ENCODE measurements around the gene THAP4. TPM values are rescaled to one million over a fixed set of nuclear protein-coding genes. Genes with fewer than 3 reads are reported as not detected.

Gene THAP4
- total and polyA plus RNA-seq, 2 of the 13 experiments (the other 11 are each of a cell fraction or from before 2014, with no cell fraction given), result 59.7 to 75.7 TPM

- TF ChIP-seq IKZF5 (CRISPR knock-in tag; IDR thresholded peaks at IDR 0.05) (no peak), FOSL1 (CRISPR knock-in tag; IDR thresholded peaks at IDR 0.05; ENCODE audit: borderline replicate concordance) (no peak), ZNF460 (CRISPR knock-in tag; IDR thresholded peaks at IDR 0.05; ENCODE audit: borderline replicate concordance) (no peak), HMGXB3 (CRISPR knock-in tag; IDR thresholded peaks at IDR 0.05; ENCODE audit: borderline replicate concordance) (no peak), SRY (CRISPR knock-in tag; IDR thresholded peaks at IDR 0.05) (0 out of 2 replicates have a peak, but pooled peaks have one; percentile 0), ZNF768 (CRISPR knock-in tag; IDR thresholded peaks at IDR 0.05) (peak; percentile 72; the same call in 1 of the 2 replicates), MIER2 (CRISPR knock-in tag; IDR thresholded peaks at IDR 0.05) (no peak), PRDM4 (CRISPR knock-in tag; IDR thresholded peaks at IDR 0.05; ENCODE audit: borderline replicate concordance) (no peak), ZNF574 (CRISPR knock-in tag; IDR thresholded peaks at IDR 0.05) (no peak), ZNF18 (CRISPR knock-in tag; IDR thresholded peaks at IDR 0.05; ENCODE audit: insufficient replicate concordance) (no peak), ZFP1 (CRISPR knock-in tag; IDR thresholded peaks at IDR 0.05) (no peak), FLYWCH1 (CRISPR knock-in tag; IDR thresholded peaks at IDR 0.05) (no peak), SMYD3 (CRISPR knock-in tag; IDR thresholded peaks at IDR 0.05) (no peak), EP300 (IDR thresholded peaks at IDR 0.05; ENCODE audit: low read depth in 2 of 2, low read length in 2 of 2) (peak in 1 of 2 experiments; percentile 48; a peak in 2 of 4 replicates), EP300 (CRISPR knock-in tag; IDR thresholded peaks at IDR 0.05; ENCODE audit: borderline replicate concordance) (no peak), ZSCAN29 (CRISPR knock-in tag; conservative IDR thresholded peaks at IDR 0.05) (no peak)
Observed at GRCh38 chr2:241559323-241560161, 77.4 kb downstream of the THAP4 start (continued).
